ENCODE results near the gene NSD2.
"Not testable (repeated sequence)": the region's sequence is repeated elsewhere in the genome, so short reads cannot be mapped to it uniquely, and the experiment has no call there.

The NSD2 gene

DNA sequence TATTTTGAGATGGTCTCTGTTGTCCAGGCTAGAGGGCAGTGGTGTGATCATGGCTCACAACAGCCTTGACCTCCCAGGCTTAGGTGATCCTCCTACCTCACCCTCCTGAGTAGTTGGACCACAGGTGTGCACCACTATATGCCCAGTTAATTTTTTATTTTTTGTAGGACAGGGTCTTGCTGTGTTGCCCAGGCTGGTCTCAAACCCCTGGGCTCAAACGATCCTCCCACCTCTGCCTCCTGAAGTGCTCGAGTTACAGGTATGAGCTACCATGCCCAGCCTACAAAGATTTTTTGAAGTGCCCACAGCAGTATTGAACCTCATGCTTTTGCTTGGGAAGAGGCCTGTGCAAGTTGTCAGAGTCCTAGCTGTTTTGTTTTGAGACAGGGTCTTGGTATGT, 31.1 kb downstream of the NSD2 start:
- TF ChIP-seq, protein P1, sequence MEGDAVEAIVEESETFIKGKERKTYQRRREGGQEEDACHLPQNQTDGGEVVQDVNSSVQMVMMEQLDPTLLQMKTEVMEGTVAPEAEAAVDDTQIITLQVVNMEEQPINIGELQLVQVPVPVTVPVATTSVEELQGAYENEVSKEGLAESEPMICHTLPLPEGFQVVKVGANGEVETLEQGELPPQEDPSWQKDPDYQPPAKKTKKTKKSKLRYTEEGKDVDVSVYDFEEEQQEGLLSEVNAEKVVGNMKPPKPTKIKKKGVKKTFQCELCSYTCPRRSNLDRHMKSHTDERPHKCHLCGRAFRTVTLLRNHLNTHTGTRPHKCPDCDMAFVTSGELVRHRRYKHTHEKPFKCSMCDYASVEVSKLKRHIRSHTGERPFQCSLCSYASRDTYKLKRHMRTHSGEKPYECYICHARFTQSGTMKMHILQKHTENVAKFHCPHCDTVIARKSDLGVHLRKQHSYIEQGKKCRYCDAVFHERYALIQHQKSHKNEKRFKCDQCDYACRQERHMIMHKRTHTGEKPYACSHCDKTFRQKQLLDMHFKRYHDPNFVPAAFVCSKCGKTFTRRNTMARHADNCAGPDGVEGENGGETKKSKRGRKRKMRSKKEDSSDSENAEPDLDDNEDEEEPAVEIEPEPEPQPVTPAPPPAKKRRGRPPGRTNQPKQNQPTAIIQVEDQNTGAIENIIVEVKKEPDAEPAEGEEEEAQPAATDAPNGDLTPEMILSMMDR (IDR thresholded peaks at IDR 0.05; ENCODE audit: low read depth, low read length), result no peak
- DNase-seq (ENCODE audit: low read depth in 2 of 2), result no peak
- no peak overlapping the region for H3K4me3 ChIP-seq (replicated peaks in 1 of 2; ENCODE audit: low read depth in 2 of 2, low read length in 2 of 2)

DNA sequence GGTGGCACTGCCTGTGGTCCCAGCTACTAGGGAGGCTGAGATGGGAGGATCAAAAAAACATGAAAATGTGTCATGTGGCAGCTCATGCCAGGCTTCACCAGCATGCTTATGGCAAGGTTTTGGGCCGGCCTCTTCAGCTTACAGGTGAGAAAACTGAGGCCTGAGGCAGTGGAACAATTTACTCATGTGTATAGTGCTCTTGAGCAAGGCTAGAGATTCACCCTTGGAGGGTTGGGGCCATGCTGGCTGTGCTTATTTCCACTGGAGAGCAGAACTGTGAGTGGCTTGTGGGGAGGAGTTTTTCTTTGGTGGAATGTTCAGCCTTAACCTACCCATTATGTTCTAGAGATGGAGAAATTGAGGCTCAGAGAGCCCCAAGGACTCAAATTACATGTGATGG, 31.8 kb downstream of the NSD2 start:
- H3K4me3 ChIP-seq (replicated peaks in 1 of 2; ENCODE audit: low read depth in 2 of 2, low read length in 2 of 2), result no peak overlapping the region
- TF ChIP-seq, protein P1 (IDR thresholded peaks at IDR 0.05; ENCODE audit: low read depth, low read length), result no peak
- DNase-seq (ENCODE audit: low read depth in 2 of 2), result no peak

- no peak overlapping the region for H3K4me3 ChIP-seq (replicated peaks in 1 of 2; ENCODE audit: low read depth in 2 of 2, low read length in 2 of 2)
- DNase-seq (ENCODE audit: low read depth in 2 of 2), result no peak
- TF ChIP-seq, protein P1 (IDR thresholded peaks at IDR 0.05; ENCODE audit: low read depth, low read length), result no peak
Observed at GRCh38 chr4:1904042-1904441, 32.8 kb downstream of the NSD2 start.

DNA sequence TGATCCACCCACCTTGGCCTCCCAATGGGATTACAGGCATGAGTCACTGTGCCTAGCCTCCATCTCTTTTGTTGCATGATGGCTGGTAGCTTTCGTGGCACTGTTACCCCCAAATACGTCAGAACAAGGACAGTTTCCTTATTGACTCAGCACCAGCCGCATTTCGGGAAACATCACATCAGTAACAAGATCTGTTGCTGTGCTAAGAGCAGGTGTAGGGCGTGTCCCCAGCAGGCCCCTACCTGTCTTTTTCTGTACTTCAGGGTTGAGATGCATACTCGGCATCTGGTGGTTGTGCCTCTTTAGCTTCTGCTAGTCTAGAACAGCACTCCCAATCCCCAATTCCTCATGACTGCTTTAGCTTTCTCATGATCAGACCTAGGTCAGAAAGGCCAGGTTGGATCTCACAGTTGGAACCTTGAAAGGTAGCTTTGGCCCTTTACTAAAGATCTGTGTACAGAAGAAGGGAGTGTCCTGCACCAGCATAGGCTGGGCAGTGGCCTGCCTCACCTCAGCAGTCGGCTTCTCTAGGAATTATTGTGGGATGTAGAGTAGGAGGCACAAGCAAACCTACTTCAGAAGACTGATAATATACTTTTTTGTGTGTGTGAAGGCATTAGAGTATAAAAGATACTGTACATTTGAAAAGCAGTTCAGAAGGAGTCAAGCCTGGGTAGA, 36.8 kb downstream of the NSD2 start:
- DNase-seq (ENCODE audit: low read depth in 2 of 2), result no peak
- no peak overlapping the region for H3K4me3 ChIP-seq (replicated peaks in 1 of 2; ENCODE audit: low read depth in 2 of 2, low read length in 2 of 2)
- TF ChIP-seq, protein P1 (IDR thresholded peaks at IDR 0.05; ENCODE audit: low read depth, low read length), result no peak

- not testable (repeated sequence) for H3K4me3 ChIP-seq (replicated peaks in 1 of 2; ENCODE audit: low read depth in 2 of 2, low read length in 2 of 2)
- DNase-seq (ENCODE audit: low read depth in 2 of 2), result peak in 1 of 2 donors; percentile 17
Observed at GRCh38 chr4:1909696-1910095, 38.5 kb downstream of the NSD2 start.

GRCh38 chr4:1910643-1911042, 39.5 kb downstream of the NSD2 start:
- no peak overlapping the region for H3K4me3 ChIP-seq (replicated peaks in 1 of 2; ENCODE audit: low read depth in 2 of 2, low read length in 2 of 2)
- TF ChIP-seq, protein P1 (IDR thresholded peaks at IDR 0.05; ENCODE audit: low read depth, low read length), result peak; percentile 76
- DNase-seq (ENCODE audit: low read depth in 2 of 2), result peak; percentile 74 to 80

DNA sequence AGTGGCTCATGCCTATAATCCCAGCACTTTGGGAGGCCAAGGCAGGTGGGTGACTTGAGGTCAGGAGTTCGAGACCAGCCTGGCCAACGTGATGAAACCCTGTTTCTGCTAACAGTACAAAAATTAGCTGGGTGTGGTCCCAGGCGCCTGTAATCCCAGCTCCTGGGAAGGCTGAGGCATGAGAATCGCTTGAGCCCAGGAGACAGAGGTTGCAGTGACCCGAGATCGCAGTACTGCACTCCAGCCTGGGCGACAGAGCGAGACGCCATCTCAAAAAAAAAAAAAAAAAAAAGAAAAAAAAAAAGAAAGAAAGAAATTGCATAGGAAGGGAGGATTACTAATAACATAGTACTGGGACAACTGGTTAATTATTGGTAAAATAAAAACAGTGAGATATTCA, 40.1 kb downstream of the NSD2 start:
- DNase-seq (ENCODE audit: low read depth in 2 of 2); H3K4me3 ChIP-seq (replicated peaks in 1 of 2; ENCODE audit: low read depth in 2 of 2, low read length in 2 of 2): not testable (repeated sequence)

GRCh38 chr4:1922821-1923220, 51.6 kb downstream of the NSD2 start:
- DNase-seq (ENCODE audit: low read depth in 2 of 2), result no peak
- TF ChIP-seq, protein P1 (IDR thresholded peaks at IDR 0.05; ENCODE audit: low read depth, low read length), result no peak
- no peak overlapping the region for H3K4me3 ChIP-seq (replicated peaks in 1 of 2; ENCODE audit: low read depth in 2 of 2, low read length in 2 of 2)
